Measurements from ENCODE around the gene ZNF830. TPM values are rescaled to one million over a fixed set of nuclear protein-coding genes. Genes with fewer than 3 reads are reported as not detected.
A peak's percentile ranks its signal among the peaks of the same experiment; 100 is the strongest.
"Not testable (repeated sequence)": the region's sequence is repeated elsewhere in the genome, so short reads cannot be mapped to it uniquely, and the experiment has no call there.

The ZNF830 gene
- total and polyA plus RNA-seq, 5 donors: 6.8 to 11.2 (median 10.5) TPM

DNA sequence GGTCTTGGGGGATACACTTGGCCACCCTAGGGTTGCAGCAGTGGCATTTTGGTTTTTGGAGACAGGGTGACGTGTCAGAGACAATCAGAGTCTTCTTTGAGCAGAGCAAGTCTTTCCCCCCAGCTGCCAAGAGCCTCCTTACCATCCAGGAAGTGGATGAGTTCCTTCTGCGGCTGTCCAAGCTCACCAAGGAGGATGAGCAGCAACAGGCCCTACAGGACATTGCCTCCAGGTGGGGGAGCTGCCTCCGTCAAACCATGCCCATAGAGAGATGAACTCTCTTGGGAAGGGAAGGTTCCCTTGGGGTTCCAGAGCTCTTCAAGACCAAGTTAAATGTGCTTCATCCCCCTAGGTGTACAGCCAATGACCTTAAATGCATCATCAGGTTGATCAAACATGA, 30.3 kb downstream of the ZNF830 start:
- ATAC-seq (no peak), DNase-seq (no peak)
- Histone ChIP-seq H3K27me3 (ENCODE audit: control insufficient read depth, insufficient read depth) (no peaks in the 10 kb centered on the region), H3K9me3 (ENCODE audit: control insufficient read depth, low read length) (no peaks in the 10 kb centered on the region), H3K4me1 (ENCODE audit: control insufficient read depth, insufficient read depth, low read length) (peaks cover 2% of the 10 kb centered on the region), H3K4me3 (ENCODE audit: low read length) (no peak overlapping the region), H3K27ac (ENCODE audit: low read length) (no peak overlapping the region)
- intact Hi-C loops (cut with DNase I): loop anchor here in 2 of 4 donors (10.0 kb wide), 2 partner anchors 93 to 123 kb away; partner anchors contain the start of gene RAD51D (in 1 of the 2)
- 92% methylated on average over 3 of the region's 3 CpGs for WGBS

- intact Hi-C loops (cut with DNase I): loop anchor here in 2 of 4 donors (10.0 kb wide), 2 partner anchors 92 to 122 kb away; partner anchors contain the start of gene RAD51D (in 1 of the 2)
- no peak overlapping the region for H3K27ac ChIP-seq (ENCODE audit: low read length)
- 73% methylated on average over 2 of the region's 2 CpGs for WGBS
- no peaks in the 10 kb centered on the region for H3K27me3 ChIP-seq (ENCODE audit: control insufficient read depth, insufficient read depth)
- ATAC-seq (no peak), DNase-seq (no peak)
- H3K4me1 ChIP-seq (ENCODE audit: control insufficient read depth, insufficient read depth, low read length): peaks cover 4% of the 10 kb centered on the region
- H3K9me3 ChIP-seq (ENCODE audit: control insufficient read depth, low read length): no peaks in the 10 kb centered on the region
- no peak overlapping the region for H3K4me3 ChIP-seq (ENCODE audit: low read length)
Observed at GRCh38 chr17:34993031-34993430, 31.7 kb downstream of the ZNF830 start.

GRCh38 chr17:34996422-34997285, 35.3 kb downstream of the ZNF830 start:
- DNase-seq (no peak), ATAC-seq (no peak)
- no peaks in the 10 kb centered on the region for H3K9me3 ChIP-seq (ENCODE audit: control insufficient read depth, low read length)
- H3K4me1 ChIP-seq (ENCODE audit: control insufficient read depth, insufficient read depth, low read length): peaks cover 2% of the 10 kb centered on the region
- no peaks in the 10 kb centered on the region for H3K27me3 ChIP-seq (ENCODE audit: control insufficient read depth, insufficient read depth)
- H3K27ac ChIP-seq (ENCODE audit: low read length): no peak overlapping the region
- intact Hi-C loops (cut with DNase I): loop anchor here (5.0 to 10.0 kb wide), 4 partner anchors 88 to 126 kb away; partner anchors contain the start of genes FNDC8 (in 1 of the 4) and RAD51D (in 1 of the 4)
- 73% methylated on average over 3 of the region's 3 CpGs for WGBS
- H3K4me3 ChIP-seq (ENCODE audit: low read length): no peak overlapping the region

DNA sequence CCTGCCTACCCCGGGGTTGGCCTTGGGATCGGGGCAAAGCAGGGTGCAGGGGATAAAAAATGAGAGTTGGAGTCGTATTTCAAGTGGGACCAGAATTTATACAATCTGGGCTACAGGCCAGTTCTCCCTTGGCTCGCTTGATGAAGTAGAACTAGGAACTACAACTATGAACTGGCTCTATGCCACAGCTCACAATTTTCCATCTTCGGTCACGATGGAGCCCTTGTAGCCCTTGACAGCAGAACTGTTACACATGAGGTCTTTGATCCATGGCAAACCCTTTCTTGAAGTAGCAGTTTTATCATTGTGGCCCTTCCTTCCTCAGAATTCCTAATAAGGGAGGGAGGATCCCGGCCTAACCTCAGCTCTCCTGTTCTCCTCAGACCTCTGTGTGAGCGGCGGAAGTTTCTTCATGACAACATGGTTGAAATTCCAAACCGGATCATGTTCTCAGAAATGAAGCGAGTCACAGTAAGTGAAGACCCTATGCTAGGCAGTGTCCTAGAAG, 36.1 kb downstream of the ZNF830 start:
- Histone ChIP-seq H3K4me1 (ENCODE audit: control insufficient read depth, insufficient read depth, low read length) (peaks cover 2% of the 10 kb centered on the region), H3K4me3 (ENCODE audit: low read length) (no peak overlapping the region), H3K27ac (ENCODE audit: low read length) (no peak overlapping the region), H3K9me3 (ENCODE audit: control insufficient read depth, low read length) (no peaks in the 10 kb centered on the region), H3K27me3 (ENCODE audit: control insufficient read depth, insufficient read depth) (no peaks in the 10 kb centered on the region)
- intact Hi-C loops (cut with DNase I): loop anchor here (5.0 to 10.0 kb wide), 4 partner anchors 87 to 125 kb away; partner anchors contain the start of genes FNDC8 (in 1 of the 4) and RAD51D (in 1 of the 4)
- DNase-seq (peak; percentile 58 to 79 (median 65)), ATAC-seq (peak; percentile 72 to 74)
- 38% methylated on average over 11 of the region's 11 CpGs for WGBS

- 54% methylated on average over 5 of the region's 5 CpGs for WGBS
- Histone ChIP-seq H3K4me3 (ENCODE audit: low read length) (no peak overlapping the region), H3K27ac (ENCODE audit: low read length) (no peak overlapping the region), H3K9me3 (ENCODE audit: control insufficient read depth, low read length) (no peaks in the 10 kb centered on the region), H3K27me3 (ENCODE audit: control insufficient read depth, insufficient read depth) (no peaks in the 10 kb centered on the region), H3K4me1 (ENCODE audit: control insufficient read depth, insufficient read depth, low read length) (peaks cover 2% of the 10 kb centered on the region)
- intact Hi-C loops (cut with DNase I): loop anchor here (5.0 to 10.0 kb wide), 4 partner anchors 87 to 124 kb away; partner anchors contain the start of genes FNDC8 (in 1 of the 4) and RAD51D (in 1 of the 4)
- peak; percentile 43 to 82 (median 82) for DNase-seq
- ATAC-seq: peak; percentile 81 to 82
Observed at GRCh38 chr17:34998205-34998604, 36.9 kb downstream of the ZNF830 start.

- WGBS: 96% methylated on average over 2 of the region's 2 CpGs
- Histone ChIP-seq H3K9me3 (ENCODE audit: control insufficient read depth, low read length) (no peaks in the 10 kb centered on the region), H3K27ac (ENCODE audit: low read length) (no peak overlapping the region), H3K4me3 (ENCODE audit: low read length) (no peak overlapping the region), H3K27me3 (ENCODE audit: control insufficient read depth, insufficient read depth) (no peaks in the 10 kb centered on the region), H3K4me1 (ENCODE audit: control insufficient read depth, insufficient read depth, low read length) (peaks cover 2% of the 10 kb centered on the region)
- ATAC-seq: no peak
- intact Hi-C loops (cut with DNase I): loop anchor here (5.0 to 10.0 kb wide), 4 partner anchors 85 to 123 kb away; partner anchors contain the start of genes FNDC8 (in 1 of the 4) and RAD51D (in 1 of the 4)
- no peak for DNase-seq
Observed at GRCh38 chr17:34999456-34999855, 38.1 kb downstream of the ZNF830 start.

- WGBS: 90% methylated on average over 14 of the region's 14 CpGs
- ATAC-seq; H3K27me3 ChIP-seq (ENCODE audit: control insufficient read depth, insufficient read depth); H3K9me3 ChIP-seq (ENCODE audit: control insufficient read depth, low read length); DNase-seq; H3K4me3 ChIP-seq (ENCODE audit: low read length); H3K4me1 ChIP-seq (ENCODE audit: control insufficient read depth, insufficient read depth, low read length); H3K27ac ChIP-seq (ENCODE audit: low read length): not testable (repeated sequence)
- intact Hi-C loops (cut with DNase I): loop anchor here in 1 of 4 donors (10.0 kb wide), 1 partner anchor 64 kb away; the partner anchor contains the start of gene RFFL
Observed at GRCh38 chr17:35000965-35001364, 39.6 kb downstream of the ZNF830 start.

- Histone ChIP-seq H3K27me3 (ENCODE audit: control insufficient read depth, insufficient read depth) (no peaks in the 10 kb centered on the region), H3K9me3 (ENCODE audit: control insufficient read depth, low read length) (no peaks in the 10 kb centered on the region), H3K4me1 (ENCODE audit: control insufficient read depth, insufficient read depth, low read length) (peaks cover 2% of the 10 kb centered on the region), H3K27ac (ENCODE audit: low read length) (no peak overlapping the region), H3K4me3 (ENCODE audit: low read length) (no peak overlapping the region)
- WGBS: 82% methylated on average over 2 of the region's 2 CpGs
- no peak for ATAC-seq
- DNase-seq: no peak
- intact Hi-C loops (cut with DNase I): loop anchor here in 1 of 4 donors (10.0 kb wide), 1 partner anchor 63 kb away; the partner anchor contains the start of gene RFFL
Observed at GRCh38 chr17:35001549-35001948, 40.2 kb downstream of the ZNF830 start.

GRCh38 chr17:35002876-35003551, 41.7 kb downstream of the ZNF830 start:
- peak overlapping the region; percentile 40 for H3K27ac ChIP-seq (ENCODE audit: low read length)
- intact Hi-C loops (cut with DNase I): loop anchor here in 1 of 4 donors (10.0 kb wide), 1 partner anchor 62 kb away; the partner anchor contains the start of gene RFFL
- peak; percentile 56 to 80 for ATAC-seq

GRCh38 chr17:35003778-35004177, 42.4 kb downstream of the ZNF830 start:
- Histone ChIP-seq H3K27me3 (ENCODE audit: control insufficient read depth, insufficient read depth) (no peaks in the 10 kb centered on the region), H3K4me3 (ENCODE audit: low read length) (no peak overlapping the region), H3K27ac (ENCODE audit: low read length) (no peak overlapping the region), H3K9me3 (ENCODE audit: control insufficient read depth, low read length) (no peaks in the 10 kb centered on the region), H3K4me1 (ENCODE audit: control insufficient read depth, insufficient read depth, low read length) (no peaks in the 10 kb centered on the region)
- DNase-seq (no peak), ATAC-seq (no peak)
- WGBS: 93% methylated on average over 4 of the region's 4 CpGs
- intact Hi-C loops (cut with DNase I): loop anchor here in 1 of 4 donors (10.0 kb wide), 1 partner anchor 61 kb away; the partner anchor contains the start of gene RFFL

More at GRCh38 chr17:35002876-35003551, 41.7 kb downstream of the ZNF830 start:
- Histone ChIP-seq H3K4me3 (ENCODE audit: low read length) (no peak overlapping the region), H3K4me1 (ENCODE audit: control insufficient read depth, insufficient read depth, low read length) (no peaks in the 10 kb centered on the region), H3K27me3 (ENCODE audit: control insufficient read depth, insufficient read depth) (no peaks in the 10 kb centered on the region), H3K9me3 (ENCODE audit: control insufficient read depth, low read length) (no peaks in the 10 kb centered on the region)
- WGBS: 67% methylated on average over 15 of the region's 15 CpGs
- peak; percentile 34 to 77 (median 69) for DNase-seq

All from right cardiac atrium (tissue), 5 donors.